Upper lobe of left lung (tissue), 4 donors: ENCODE results near the gene PLXNA4.

ENCODE experiments used
- POLR2AphosphoS5 ChIP-seq, 2 donors: sonication (generic); formaldehyde crosslinking; IDR thresholded peaks; one replicate each; pipeline ENCODE4 v1.5.1; 2017; ENCODE audit warnings: antibody characterized with exemption in 2 of 2
- TF ChIP-seq, protein P1 (sequence below), 6 experiments: fragments of 450-650 bp in 4 of 6; fragments of 200-600 bp in 2 of 6; sonication (generic) in 2 of 6; IDR thresholded peaks; one replicate each; pipeline ENCODE4 v1.5.1; 2016 to 2019; ENCODE audit warnings: antibody characterized with exemption in 6 of 6

DNA sequence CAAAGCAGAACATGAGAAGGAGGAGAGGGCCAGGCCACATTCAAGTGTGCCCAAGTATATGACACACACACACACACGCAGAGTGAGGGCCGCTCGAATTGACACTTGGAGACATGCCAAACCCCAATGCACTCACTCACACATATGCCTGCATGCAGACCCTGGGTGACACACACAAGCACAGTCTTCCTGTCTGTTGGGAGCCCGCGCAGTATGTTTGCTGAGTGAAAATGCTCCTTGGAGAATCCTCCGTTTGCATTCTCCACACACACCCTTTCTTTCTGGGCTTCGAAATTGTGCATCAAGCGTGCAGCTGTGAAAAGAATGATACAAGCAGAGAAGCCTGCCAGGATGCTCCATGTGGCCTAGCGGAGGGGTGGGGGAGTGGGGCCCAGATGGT lies 120.9 kb downstream of the PLXNA4 start:
- TF ChIP-seq, protein P1, sequence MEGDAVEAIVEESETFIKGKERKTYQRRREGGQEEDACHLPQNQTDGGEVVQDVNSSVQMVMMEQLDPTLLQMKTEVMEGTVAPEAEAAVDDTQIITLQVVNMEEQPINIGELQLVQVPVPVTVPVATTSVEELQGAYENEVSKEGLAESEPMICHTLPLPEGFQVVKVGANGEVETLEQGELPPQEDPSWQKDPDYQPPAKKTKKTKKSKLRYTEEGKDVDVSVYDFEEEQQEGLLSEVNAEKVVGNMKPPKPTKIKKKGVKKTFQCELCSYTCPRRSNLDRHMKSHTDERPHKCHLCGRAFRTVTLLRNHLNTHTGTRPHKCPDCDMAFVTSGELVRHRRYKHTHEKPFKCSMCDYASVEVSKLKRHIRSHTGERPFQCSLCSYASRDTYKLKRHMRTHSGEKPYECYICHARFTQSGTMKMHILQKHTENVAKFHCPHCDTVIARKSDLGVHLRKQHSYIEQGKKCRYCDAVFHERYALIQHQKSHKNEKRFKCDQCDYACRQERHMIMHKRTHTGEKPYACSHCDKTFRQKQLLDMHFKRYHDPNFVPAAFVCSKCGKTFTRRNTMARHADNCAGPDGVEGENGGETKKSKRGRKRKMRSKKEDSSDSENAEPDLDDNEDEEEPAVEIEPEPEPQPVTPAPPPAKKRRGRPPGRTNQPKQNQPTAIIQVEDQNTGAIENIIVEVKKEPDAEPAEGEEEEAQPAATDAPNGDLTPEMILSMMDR (IDR thresholded peaks at IDR 0.05): no peak
- no peak for TF ChIP-seq POLR2AphosphoS5 (IDR thresholded peaks at IDR 0.05)
